HG02610 (cell line): Measurements from ENCODE around the gene ST6GALNAC2.
"Not testable (repeated sequence)": the region's sequence is repeated elsewhere in the genome, so short reads cannot be mapped to it uniquely, and the experiment has no call there.

Experiments
- ATAC-seq: cut with Tn5 transposase; IDR thresholded peaks from one replicate; pipeline ENCODE4 v1.9.1; 2021; ENCODE audit warnings: mild to moderate bottlenecking, moderate library complexity; ENCODE audit not compliant: unreplicated experiment

The ST6GALNAC2 gene

GRCh38 chr17:76530095-76530723 lies 55.5 kb downstream of the ST6GALNAC2 start:
- ATAC-seq = no peak

- ATAC-seq = no peak
Observed at GRCh38 chr17:76529224-76530094, 56.2 kb downstream of the ST6GALNAC2 start.

- ATAC-seq = no peak
Observed at GRCh38 chr17:76528528-76529223, 57.0 kb downstream of the ST6GALNAC2 start.

GRCh38 chr17:76528156-76528527 lies 57.5 kb downstream of the ST6GALNAC2 start:
- peak; percentile 27 for ATAC-seq

- ATAC-seq = peak; percentile 43
Observed at GRCh38 chr17:76527430-76528111, 58.1 kb downstream of the ST6GALNAC2 start.

GRCh38 chr17:76527016-76527415 lies 58.6 kb downstream of the ST6GALNAC2 start:
- not testable (repeated sequence) for ATAC-seq

GRCh38 chr17:76525513-76525833 lies 60.2 kb downstream of the ST6GALNAC2 start:
- ATAC-seq = not testable (repeated sequence)

- no peak for ATAC-seq
Observed at GRCh38 chr17:76524598-76525512, 60.8 kb downstream of the ST6GALNAC2 start.

GRCh38 chr17:76523084-76524037 lies 62.3 kb downstream of the ST6GALNAC2 start:
- ATAC-seq = peak; percentile 43

- not testable (repeated sequence) for ATAC-seq
Observed at GRCh38 chr17:76521683-76522082, 64.0 kb downstream of the ST6GALNAC2 start.

- ATAC-seq = no peak
Observed at GRCh38 chr17:76521262-76521661, 64.4 kb downstream of the ST6GALNAC2 start.

- no peak for ATAC-seq
Observed at GRCh38 chr17:76519048-76519966, 66.4 kb downstream of the ST6GALNAC2 start.

- no peak for ATAC-seq
Observed at GRCh38 chr17:76517638-76518038, 68.0 kb downstream of the ST6GALNAC2 start.
